Activated B cell treated with CpG ODN at 0.5 μM for 24 hours (primary cell): ENCODE results near the gene SCARB1. TPM values are rescaled to one million over a fixed set of nuclear protein-coding genes. Genes with fewer than 3 reads are reported as not detected.

Experiments
- ATAC-seq: fragments of 200-7000 bp; cut with Tn5 transposase; one replicate; pipeline ENCODE4 v1.10.0; 2021; ENCODE audit warnings: low read depth, mild to moderate bottlenecking, moderate library complexity
- CTCF ChIA-PET: fragments of 350-600 bp; sonication (Branson Sonifier 250); formaldehyde crosslinking; loops from one replicate; lab custom pipeline; 2021; ENCODE audit warnings: antibody characterized with exemption; lab: Charles Lee
- POLR2A ChIA-PET: fragments of 350-600 bp; sonication (Branson Sonifier 250); formaldehyde crosslinking; loops from one replicate; lab custom pipeline; 2021; ENCODE audit warnings: antibody characterized with exemption; lab: Charles Lee
- DNase-seq: peaks from one replicate; pipeline ENCODE4 v3.0.0; 2022
- H3K27ac Mint-ChIP-seq: one replicate; pipeline ENCODE4 v1.8.0; 2020; ENCODE audit warnings: mixed read lengths
- H3K27me3 Mint-ChIP-seq: one replicate; pipeline ENCODE4 v1.8.0; 2021; ENCODE audit warnings: mixed read lengths
- H3K36me3 Mint-ChIP-seq: one replicate; pipeline ENCODE4 v1.8.0; 2021; ENCODE audit warnings: low read depth, mixed read lengths
- H3K4me1 Mint-ChIP-seq: one replicate; pipeline ENCODE4 v1.8.0; 2021; ENCODE audit warnings: mixed read lengths
- H3K4me3 Mint-ChIP-seq: one replicate; pipeline ENCODE4 v1.8.0; 2020; ENCODE audit warnings: mild to moderate bottlenecking, mixed read lengths
- H3K9me3 Mint-ChIP-seq: one replicate; pipeline ENCODE4 v1.8.0; 2020; ENCODE audit warnings: mixed read lengths
- CTCF ChIP-seq: fragments of 200-600 bp; IDR thresholded peaks from one replicate; pipeline ENCODE4 v1.8.0; 2022; ENCODE audit warnings: antibody characterized with exemption, mild to moderate bottlenecking
- intact Hi-C: fragments of 100-400 bp; cut with micrococcal nuclease; formaldehyde crosslinking; loops from one replicate; pipeline ENCODE4 v1.15.1; 2024
- total RNA-seq: library from RNA; stranded (reverse); gene quantifications from 2 replicates; pipeline ENCODE4 v1.2.3, GENCODE V29; 2022

The SCARB1 gene
- total RNA-seq, 1 donor from 2014 or later: 39.3 TPM

- H3K27me3 Mint-ChIP-seq: no peaks in the 10 kb centered on the region
- TF ChIP-seq CTCF: no peak
- no peak overlapping the region for H3K4me3 Mint-ChIP-seq
- ChIA-PET POLR2A (no interaction called here), CTCF (no interaction called here)
- no peak overlapping the region for H3K27ac Mint-ChIP-seq
- H3K9me3 Mint-ChIP-seq: no peaks in the 10 kb centered on the region
- H3K36me3 Mint-ChIP-seq: peaks cover 1% of the 10 kb centered on the region
- intact Hi-C loops: no loop called here
- DNase-seq (no peak), ATAC-seq (no peak)
- peaks cover 34% of the 10 kb centered on the region for H3K4me1 Mint-ChIP-seq
Observed at GRCh38 chr12:124853781-124854636, 9.7 kb downstream of the SCARB1 start.

- POLR2A ChIA-PET: no interaction called here
- H3K4me1 Mint-ChIP-seq: peaks cover 31% of the 10 kb centered on the region
- no peaks in the 10 kb centered on the region for H3K27me3 Mint-ChIP-seq
- no peak for TF ChIP-seq CTCF
- H3K4me3 Mint-ChIP-seq: no peak overlapping the region
- ATAC-seq (no peak), DNase-seq (no peak)
- intact Hi-C loops: no loop called here
- no peak overlapping the region for H3K27ac Mint-ChIP-seq
- no peaks in the 10 kb centered on the region for H3K9me3 Mint-ChIP-seq
- peaks cover 5% of the 10 kb centered on the region for H3K36me3 Mint-ChIP-seq
- CTCF ChIA-PET: no interaction called here
Observed at GRCh38 chr12:124852911-124853427, 10.7 kb downstream of the SCARB1 start.

GRCh38 chr12:124852329-124852831 is 11.3 kb downstream of the SCARB1 start:
- no peak for ATAC-seq
- peaks cover 25% of the 10 kb centered on the region for H3K4me1 Mint-ChIP-seq
- POLR2A ChIA-PET: no interaction called here
- TF ChIP-seq CTCF: no peak
- H3K27me3 Mint-ChIP-seq: no peaks in the 10 kb centered on the region
- no peak overlapping the region for H3K27ac Mint-ChIP-seq
- H3K36me3 Mint-ChIP-seq: peaks cover 5% of the 10 kb centered on the region
- no peak overlapping the region for H3K4me3 Mint-ChIP-seq
- intact Hi-C loops: no loop called here
- no peaks in the 10 kb centered on the region for H3K9me3 Mint-ChIP-seq
- CTCF ChIA-PET: no interaction called here
- no peak for DNase-seq

GRCh38 chr12:124851342-124851741 is 12.3 kb downstream of the SCARB1 start:
- TF ChIP-seq CTCF: no peak
- ChIA-PET CTCF (no interaction called here), POLR2A (interaction anchor here (0.7 kb wide), 1 partner anchor 8 kb away, joined by 3 read pairs; no protein-coding TSS in a partner anchor)
- DNase-seq: no peak
- no peaks in the 10 kb centered on the region for H3K27me3 Mint-ChIP-seq
- no peak overlapping the region for H3K4me3 Mint-ChIP-seq
- H3K9me3 Mint-ChIP-seq: no peaks in the 10 kb centered on the region
- H3K36me3 Mint-ChIP-seq: peaks cover 8% of the 10 kb centered on the region
- no peak overlapping the region for H3K27ac Mint-ChIP-seq
- no peak for ATAC-seq
- peaks cover 18% of the 10 kb centered on the region for H3K4me1 Mint-ChIP-seq
- intact Hi-C loops: no loop called here

GRCh38 chr12:124849382-124849781 is 14.3 kb downstream of the SCARB1 start:
- H3K27ac Mint-ChIP-seq: no peak overlapping the region
- POLR2A ChIA-PET: interaction anchor here (0.6 kb wide), 1 partner anchor 48 kb away, joined by 5 read pairs; no protein-coding TSS in a partner anchor

More at GRCh38 chr12:124849382-124849781, 14.3 kb downstream of the SCARB1 start:
- H3K4me1 Mint-ChIP-seq: peaks cover 6% of the 10 kb centered on the region
- no peak overlapping the region for H3K4me3 Mint-ChIP-seq
- intact Hi-C loops: no loop called here
- CTCF ChIA-PET: no interaction called here
- H3K36me3 Mint-ChIP-seq: peaks cover 8% of the 10 kb centered on the region
- H3K9me3 Mint-ChIP-seq: no peaks in the 10 kb centered on the region
- ATAC-seq (no peak), DNase-seq (no peak)
- no peak for TF ChIP-seq CTCF
- H3K27me3 Mint-ChIP-seq: no peaks in the 10 kb centered on the region
